ENCODE measurements around the gene FHL2.
A peak's percentile ranks its signal among the peaks of the same experiment; 100 is the strongest.
"Not testable (repeated sequence)": the region's sequence is repeated elsewhere in the genome, so short reads cannot be mapped to it uniquely, and the experiment has no call there.

FHL2 gene, protein sequence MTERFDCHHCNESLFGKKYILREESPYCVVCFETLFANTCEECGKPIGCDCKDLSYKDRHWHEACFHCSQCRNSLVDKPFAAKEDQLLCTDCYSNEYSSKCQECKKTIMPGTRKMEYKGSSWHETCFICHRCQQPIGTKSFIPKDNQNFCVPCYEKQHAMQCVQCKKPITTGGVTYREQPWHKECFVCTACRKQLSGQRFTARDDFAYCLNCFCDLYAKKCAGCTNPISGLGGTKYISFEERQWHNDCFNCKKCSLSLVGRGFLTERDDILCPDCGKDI

DNA sequence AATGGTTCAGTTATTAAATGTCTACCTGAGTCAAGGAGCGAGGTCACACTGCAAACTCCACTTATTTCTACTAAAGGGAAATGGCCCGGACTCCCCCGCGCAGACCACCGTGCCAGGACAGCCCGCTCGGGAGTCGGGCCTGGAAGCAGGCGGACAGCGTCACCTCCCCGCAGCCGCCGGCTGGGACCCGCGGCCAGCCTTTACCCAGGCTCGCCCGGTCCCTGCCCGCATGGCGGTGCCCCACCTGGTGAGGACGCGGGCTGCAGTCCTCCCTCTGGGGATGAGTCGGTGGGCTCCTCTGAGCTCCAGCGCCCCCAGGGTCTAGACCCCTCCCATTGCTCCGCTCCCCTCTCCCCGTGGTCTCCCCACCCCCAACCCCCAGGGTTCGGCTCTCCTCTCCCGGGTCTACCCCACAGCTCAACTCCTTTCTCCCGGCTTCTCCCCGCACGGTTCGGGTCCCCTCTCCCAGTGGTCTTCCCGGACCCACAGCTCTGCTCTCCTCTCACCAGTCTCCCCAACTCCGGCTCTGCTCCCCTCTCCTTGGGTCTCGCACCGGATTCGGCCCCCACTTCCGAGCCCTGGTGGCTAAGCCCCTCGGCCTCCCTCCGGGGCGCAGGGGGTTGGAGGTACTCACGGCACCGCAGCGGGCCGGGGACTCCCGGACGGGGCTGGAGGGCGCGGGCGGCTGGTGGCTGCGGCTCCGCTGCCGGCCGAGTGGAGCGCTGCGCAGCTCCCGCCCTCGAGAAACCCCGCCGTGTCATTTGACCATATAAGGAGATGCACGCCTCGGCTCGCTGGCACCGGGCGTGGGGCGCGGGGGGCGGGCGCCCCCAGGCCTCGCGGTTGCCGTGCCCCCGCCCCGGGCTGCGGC lies at the start of gene FHL2:
Gene FHL2, minus strand, starts transcription at position 716 of the 871 bp plus-strand sequence. CDS start 12,535 bp downstream, outside the sequence.
- peak; percentile 52 for DNase-seq (ENCODE audit: low read depth)

DNA sequence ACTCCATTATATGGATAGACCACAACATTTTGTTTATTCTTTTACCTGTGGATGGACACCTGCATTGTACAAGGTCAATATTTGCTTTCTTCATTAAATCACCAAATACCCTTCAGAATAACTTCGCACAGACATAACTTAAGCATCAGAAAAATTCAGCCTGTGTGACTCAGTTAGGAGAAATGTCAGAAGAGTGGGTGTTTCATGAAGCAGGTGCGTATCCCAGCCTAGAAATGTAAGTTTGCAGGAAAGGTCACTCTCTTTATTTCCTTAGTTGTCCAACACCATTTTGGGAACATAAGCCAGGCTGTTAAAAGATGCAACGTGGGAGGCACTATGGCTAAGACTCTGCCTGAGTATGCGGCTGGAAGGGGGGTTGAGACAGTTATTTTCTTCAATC lies 48.6 kb upstream of the FHL2 start:
- DNase-seq (ENCODE audit: low read depth): no peak

DNA sequence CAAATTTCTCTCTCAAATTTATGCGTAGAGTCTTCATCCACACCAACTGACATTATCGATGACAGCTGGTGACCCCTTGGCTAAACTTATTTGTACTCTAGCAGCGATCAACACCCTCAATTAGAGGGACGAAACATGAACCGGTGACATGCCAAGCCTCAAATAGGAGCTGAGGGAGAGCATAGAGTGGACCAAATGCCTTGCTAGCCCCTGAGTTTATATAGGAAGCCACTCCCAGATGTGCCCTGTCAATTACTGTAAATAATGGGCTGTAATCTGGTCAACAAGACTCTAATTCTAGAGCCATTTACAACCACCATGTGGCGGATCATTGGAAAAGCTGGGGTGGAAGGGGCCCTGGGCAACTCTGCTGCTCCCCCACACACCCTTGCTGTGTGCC lies 47.6 kb upstream of the FHL2 start:
- no peak for DNase-seq (ENCODE audit: low read depth)

DNA sequence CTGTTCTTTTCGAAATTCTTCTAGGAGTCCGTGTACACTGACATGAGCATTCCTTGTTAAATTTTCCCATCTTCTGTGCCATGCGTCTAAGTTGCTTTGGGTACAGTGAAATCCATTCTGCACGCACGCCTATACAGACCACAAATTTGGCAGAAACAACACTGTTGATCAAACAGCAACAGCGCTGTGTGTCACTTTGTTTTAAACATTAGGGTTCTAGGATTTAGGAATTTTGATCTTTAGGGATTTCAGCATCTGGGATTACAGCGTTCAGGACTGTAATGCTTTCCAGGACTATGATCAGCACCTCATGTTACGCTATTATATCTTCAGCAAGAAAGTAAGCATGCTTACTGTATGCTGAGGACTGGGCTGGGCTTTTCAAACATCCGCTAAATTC lies 47.1 kb upstream of the FHL2 start:
- no peak for DNase-seq (ENCODE audit: low read depth)

DNA sequence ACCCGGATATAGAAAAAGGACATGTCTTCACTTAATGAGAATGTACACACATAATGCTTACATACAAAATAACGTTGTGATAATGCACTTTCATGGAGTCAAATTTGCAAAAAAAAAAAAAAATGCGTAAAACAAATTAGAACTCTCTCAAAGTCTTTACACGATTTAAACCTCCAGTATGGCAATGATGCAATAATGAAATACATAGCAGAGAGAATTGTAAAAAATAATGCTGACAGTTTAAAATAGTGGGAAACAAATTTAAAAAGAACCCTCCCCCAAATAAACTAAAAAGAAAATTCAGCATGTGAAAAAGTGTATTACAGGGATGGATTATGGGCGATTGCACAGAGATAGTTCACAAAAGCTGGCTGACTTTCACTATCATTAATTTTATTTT lies 46.6 kb upstream of the FHL2 start:
- DNase-seq (ENCODE audit: low read depth): no peak

DNA sequence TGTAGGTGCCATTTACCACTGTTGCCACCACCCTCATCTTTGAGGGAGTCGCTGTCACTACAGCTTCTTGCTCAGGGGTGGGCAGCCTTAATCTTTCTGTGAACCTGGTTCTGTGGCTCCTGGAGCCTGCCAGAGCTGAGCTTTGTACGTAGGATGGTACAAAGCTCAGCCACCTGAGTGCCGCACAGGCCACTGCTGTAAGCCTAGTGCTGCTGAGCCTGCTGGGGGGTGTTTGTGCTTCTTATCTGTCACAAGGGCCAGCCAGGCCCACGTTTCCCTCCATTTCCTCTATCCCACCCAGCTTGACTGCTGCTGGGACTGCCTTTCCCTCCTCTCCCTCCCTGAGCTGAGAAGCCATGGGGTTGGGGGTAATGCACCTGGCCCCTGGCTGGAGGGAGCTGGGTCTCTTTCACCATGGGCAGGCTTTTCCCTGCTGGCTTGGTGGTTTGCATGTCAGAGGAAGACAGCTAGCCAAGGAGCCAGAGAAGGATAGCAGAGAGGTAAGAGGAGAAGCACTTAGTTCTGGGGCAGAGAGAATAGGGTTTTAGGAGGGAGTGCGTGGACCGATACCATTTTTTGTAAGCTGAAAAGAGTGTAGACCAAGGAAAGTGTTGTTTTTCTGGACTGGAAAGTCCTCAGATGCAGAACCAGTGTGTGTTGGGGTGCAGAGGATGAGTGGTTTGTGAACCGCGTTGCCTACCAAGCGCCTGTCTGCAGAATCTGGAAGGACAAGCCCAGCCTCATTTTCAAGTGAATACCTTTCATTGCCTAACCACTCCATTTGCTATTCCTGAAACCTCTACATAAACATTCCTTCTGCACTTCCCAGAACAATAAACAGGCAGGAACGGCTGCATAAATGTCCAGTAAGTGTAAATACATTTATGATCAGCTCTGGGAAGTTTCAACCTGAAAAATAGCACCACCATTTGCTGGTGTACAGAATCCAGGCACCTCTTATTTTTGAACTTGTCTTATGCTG lies 45.1 kb upstream of the FHL2 start:
- no peak for DNase-seq (ENCODE audit: low read depth)

DNA sequence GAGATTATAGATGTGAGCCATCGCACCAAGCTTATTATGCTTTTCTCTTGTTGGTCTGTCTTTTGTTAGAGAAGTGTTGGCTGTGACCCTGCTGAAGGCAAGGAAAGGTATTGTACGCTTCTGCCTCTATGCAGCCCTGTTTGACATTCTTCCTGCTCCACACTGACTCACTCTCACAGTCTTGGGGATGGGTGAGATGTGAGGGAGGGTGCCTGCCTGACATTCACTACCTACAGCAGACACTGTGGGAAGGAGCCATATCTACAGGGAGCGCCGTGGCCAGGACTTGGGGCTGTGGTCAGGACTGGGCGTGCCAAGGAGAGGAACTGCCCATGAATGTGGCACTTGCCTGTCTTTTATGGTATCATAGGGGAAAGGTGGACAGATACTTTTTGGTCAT lies 43.9 kb upstream of the FHL2 start:
- no peak for DNase-seq (ENCODE audit: low read depth)

DNA sequence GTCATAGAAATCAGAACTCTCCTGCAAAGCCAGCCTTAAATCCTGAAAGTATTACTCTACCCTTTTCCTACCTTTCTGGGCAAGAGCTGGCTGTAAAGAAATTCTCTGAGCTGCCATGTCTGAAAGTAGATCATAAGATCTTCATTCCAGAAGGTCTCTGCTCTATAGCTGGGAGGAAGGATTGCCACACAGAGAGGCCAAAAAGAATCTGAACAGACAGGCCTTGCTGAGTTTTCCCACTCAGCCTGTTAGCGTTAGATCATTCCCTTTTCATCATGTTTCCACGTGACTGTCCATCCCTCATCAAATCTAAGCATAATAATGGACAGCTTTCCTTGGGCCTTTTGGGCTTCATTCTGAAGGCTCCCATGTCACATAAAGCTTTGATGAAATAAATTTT lies 43.2 kb upstream of the FHL2 start:
- DNase-seq (ENCODE audit: low read depth): no peak

DNA sequence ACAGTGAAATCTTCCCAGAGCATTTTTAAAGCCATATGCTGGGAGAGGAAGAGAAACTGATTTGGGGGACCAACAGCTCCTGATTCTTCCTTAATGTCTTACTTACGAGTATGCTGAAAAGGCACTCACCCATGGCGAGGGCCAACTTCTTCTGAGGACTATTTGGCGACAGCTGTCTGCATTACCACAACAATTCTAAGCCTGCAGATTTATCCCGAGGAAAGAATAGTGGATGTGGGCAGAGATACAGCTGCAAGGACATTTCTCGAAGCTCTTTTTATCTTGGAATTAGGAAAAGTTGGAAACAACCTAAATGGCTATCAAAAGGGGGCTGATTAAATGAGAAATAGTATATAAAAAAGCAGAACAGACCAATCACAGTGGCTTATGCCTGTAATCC lies 40.3 kb upstream of the FHL2 start:
- DNase-seq (ENCODE audit: low read depth): no peak

DNA sequence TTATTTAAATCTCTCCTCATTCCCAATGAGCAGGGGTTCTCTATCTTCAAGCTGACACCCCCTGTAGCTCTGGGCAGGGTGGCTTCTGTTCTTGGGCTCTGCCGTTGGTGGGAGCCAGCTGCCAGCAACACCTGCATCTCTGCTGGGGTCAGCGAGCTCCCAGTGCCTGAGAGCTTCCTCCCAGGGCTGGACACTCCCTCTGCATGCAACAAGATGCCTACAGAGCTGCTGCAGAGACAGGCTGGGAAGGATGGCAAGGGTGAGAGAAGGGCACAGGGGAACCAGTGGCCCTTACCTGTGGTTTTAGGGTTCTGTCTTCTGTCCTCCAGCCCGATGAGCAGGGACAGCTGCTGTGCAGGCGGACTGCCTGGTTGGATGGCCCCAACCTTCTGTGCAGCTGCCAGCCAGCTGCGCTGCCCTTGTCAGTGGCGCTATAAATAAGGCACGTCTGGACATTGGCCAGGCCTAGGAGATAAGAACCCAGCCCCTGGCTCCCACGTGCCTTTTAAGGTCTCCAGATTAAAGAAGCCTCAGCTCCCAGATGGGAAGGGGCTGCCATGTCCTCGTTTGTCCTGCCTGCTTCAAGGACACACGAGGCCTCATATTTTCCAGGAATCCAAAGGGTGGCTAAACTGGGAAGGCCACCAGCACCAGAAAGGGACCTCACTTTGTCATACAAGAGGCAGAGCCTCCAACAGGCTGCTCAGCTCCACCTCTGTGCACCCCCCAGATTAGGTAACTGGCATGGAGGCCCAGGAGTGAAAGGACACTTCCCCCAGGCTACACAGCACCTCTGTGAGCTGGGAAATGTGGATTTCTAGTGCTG lies 39.5 kb upstream of the FHL2 start:
- no peak for DNase-seq (ENCODE audit: low read depth)

DNA sequence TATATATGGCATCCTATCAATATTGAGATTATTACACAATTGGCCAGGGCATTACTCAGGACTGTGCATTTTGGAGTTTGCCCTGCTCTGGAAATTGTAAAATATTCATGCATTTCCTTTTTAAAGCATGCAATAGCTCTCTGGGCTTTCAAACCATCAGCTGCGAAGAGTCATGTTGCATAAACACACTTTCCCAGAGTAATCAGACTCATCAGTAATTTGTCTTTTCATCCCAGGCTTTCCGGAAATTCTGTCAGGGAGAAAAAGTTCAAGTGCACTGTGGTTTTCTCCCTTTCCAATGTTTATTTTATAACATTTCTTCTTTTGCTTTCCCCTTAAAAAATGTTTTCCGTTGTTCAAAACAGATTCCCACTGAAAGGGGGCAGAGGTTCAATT lies 38.9 kb upstream of the FHL2 start:
- DNase-seq (ENCODE audit: low read depth): no peak

DNA sequence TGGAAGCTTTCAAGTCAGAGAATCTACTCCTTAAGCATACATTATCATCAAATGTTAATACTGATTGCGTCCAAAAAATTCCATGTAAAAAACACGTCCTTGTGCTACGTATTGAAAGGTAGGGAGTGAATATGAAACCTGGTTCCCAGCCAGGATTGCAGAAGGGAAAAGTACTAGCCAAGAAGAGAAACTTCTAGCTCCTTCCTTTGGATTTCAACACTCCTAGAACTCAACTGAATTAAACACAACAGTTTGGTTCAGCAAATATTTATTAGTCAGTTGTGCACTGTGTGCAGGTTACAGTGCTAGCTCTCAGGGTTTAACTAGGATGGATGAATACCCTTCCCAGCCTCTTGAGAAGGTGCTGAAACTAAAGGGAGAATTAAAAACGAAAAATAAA lies 33.9 kb upstream of the FHL2 start:
- DNase-seq (ENCODE audit: low read depth): no peak

DNA sequence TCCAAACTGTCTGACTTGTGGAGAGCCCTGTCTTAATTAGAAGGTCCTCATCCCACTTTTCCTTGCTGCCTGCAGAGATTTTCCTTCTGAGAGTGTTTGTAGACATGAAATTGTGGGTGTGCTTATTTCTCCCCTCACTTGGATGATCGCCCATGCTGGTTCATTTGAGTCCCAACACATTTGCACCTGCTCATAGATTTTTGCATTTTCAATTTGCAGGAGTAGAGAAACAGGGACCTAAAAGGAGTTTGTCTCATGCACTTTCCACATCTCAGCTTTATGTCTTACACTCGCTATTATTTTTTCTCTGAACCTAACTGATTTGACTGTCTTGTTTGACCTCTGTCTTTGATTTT lies 33.2 kb upstream of the FHL2 start:
- no peak for DNase-seq (ENCODE audit: low read depth)

DNA sequence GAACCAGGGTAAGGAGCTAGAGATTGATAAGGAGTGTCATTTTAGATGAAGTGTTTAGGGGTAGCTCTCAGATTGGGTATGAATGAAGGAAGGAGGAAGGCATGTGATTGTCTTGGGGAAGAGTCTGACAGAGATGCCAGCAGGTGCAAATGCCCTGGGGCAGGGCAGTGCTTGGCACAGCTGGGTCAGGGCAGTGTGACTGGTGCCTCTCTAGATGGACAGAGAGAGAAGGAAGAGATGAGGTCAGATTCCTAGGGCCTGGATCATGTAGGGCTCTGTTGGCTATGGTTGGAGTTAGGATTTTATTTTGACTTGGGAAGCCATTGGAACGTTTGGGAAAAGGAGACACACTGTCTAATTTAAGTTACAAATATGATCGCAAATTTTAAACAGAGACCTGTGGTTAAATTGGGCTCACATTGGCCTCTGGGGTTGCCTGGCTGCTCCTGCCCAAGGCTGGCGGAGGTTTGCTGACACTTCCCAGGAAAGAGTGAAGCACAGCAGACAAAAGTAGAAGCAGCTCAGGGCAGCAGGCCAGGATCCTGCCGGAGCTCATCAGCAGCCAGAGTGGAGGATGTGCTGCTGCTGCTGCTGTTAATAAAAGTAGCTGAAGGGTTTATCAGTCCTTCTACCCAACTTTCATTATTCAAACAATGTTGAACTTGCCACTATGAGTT lies 32.7 kb upstream of the FHL2 start:
- no peak for DNase-seq (ENCODE audit: low read depth)

DNA sequence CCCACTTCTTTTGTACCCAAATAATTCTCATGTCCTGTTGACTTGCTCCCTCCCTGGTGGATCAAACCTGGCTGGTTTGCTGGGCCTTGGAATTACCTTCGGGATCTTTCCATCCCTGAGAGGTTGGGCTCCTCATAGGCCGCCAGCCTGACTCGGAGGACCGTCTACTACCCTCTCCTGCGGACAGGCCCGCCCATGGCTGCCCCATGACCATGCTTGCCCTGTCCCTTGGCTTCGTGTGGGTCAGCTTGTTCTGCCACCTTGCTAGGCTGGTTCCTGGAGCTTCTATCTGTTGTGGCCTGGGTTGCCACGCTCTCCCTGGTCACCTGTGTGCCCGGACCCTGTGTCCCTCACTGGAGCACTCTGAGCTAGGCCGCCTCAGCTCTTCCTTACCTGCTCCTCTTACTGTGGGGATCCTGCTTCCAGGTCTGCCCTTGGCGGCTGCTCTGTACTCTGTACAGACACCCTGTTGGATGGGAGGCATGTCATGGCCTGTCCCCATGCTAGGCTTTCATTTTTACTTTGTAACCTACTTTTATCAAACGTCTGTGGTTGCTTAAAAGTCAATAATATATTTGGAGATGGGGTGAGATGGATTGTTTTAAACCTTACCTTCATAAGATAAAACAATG lies 29.7 kb upstream of the FHL2 start:
- DNase-seq (ENCODE audit: low read depth): no peak

DNA sequence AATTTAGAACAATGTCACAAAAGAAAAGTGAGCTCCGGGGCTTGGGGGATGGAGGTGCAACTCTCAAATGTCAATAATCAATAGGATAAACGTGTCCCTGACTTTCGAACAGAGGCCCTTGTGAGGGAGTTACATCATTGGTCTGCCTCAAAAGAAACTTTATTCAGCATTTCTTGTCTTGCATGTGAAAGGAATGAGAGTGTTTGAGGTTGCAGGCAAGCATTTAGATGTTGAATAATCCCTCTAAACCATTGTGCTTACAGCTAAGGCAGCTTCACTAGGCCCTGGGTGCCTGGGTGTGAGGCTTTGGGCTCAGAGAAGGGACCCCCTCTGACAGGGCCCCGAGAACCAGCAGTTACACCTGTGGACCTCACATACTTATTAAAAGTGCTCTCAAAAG lies 28.6 kb upstream of the FHL2 start:
- no peak for DNase-seq (ENCODE audit: low read depth)

DNA sequence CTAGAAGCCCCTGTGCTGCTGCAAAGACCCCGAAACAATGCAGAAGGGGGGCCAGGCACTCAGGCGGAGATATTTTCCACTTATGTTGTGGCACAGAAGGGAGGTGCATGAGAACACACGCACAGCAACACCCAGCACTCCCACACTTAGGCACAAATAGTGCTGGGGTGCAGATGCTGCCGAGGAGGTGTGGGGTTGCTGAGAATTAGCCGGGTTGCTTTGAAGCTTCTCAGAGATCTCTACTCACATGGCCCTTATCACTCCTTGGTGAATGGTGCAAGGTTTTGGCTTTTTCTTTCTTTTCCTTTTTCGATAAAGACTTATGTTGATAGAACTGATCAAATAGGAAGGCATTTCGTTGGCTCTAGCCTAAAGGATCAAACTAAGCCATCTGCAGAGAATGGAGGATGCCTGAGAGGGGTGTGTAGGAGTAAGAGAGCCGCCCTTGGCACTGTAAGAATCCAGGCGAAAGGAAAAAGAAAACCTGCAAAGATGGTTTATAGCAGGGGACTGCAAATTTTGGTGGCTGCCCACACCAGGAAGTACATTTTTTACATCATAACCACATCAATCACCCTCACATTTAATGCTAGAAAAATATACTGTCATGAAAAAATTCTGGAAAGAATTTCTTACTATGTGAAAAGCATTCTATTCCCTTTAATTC lies 27.9 kb upstream of the FHL2 start:
- DNase-seq (ENCODE audit: low read depth): no peak

DNA sequence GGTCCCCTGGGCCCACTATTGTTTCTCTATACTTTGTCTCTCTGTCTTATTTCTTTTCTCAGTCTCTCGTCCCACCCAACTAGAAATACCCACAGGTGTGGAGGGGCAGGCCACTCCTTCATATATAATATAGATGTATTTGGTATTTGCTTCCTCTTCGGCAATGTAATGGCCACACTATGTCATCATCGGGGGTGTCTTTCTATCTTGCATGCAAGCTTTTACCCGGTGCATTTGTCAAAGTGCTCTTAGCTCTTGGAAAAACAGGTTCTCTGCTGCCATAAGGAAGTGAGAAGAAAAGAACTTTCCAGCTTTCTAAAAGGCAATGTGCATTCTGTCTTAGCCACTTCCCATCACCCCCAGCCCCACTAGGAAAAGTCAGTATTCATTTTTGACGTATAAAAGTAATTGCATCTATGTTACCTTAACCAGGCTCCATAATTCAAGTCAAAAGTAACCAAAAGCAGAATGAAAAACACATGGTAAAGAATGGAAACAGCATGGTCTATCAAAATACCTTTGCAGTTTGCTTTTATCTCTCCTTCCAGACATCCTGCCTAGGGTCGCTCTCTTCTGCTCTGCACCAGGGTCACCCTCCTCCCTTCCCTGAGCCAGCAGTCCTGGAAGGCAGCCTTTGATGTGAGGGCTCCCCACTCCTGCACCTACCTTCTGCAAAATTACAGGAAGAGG lies 27.2 kb upstream of the FHL2 start:
- DNase-seq (ENCODE audit: low read depth): no peak

DNA sequence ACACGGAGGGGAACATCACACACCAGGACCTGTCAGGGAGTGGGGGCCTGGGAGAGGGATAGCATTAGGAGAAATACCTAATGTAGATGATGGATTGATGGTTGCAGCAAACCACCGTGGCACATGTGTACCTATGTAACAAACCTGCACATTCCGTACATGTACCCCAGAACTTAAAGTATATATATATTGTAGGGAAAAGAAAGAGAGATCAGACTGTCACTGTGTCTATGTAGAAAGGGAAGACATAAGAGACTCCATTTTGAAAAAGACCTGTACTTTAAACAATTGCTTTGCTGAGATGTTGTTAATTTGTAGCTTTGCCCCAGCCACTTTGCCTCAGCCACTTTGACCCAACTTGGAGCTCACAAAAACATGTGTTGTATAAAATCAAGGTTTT lies 26.0 kb upstream of the FHL2 start:
- DNase-seq (ENCODE audit: low read depth): not testable (repeated sequence)

Measured in activated T-helper 9 cell treated with anti-CD3 and anti-CD28 coated beads, Interleukin-2, amount 50 U/mL, for 16 hours (primary cell).